Measurements from ENCODE around the gene ZNF737. TPM values are rescaled to one million over a fixed set of nuclear protein-coding genes. Genes with fewer than 3 reads are reported as not detected.

ZNF737 gene
- total and polyA plus RNA-seq, 10 of the 15 experiments (the other 5 are each of a cell fraction or from before 2014, with no cell fraction given), result 0.53 to 7.9 (median 4.4) TPM

GRCh38 chr19:20513189-20513904 lies 52.2 kb downstream of the ZNF737 start:
- Histone ChIP-seq H3K27me3 (replicated peaks in 1 of 2; ENCODE audit: control insufficient read depth in 2 of 2, insufficient read depth in 2 of 2, low read length in 1 of 2) (no peaks in the 10 kb centered on the region), H3K9ac (ENCODE audit: control insufficient read depth, insufficient read depth, low read length) (no peak overlapping the region), H3K4me2 (ENCODE audit: control insufficient read depth, insufficient read depth) (no peak overlapping the region), H3K36me3 (ENCODE audit: control insufficient read depth in 2 of 2, insufficient read depth in 2 of 2, low read length in 1 of 2) (no peaks in the 10 kb centered on the region), H4K20me1 (ENCODE audit: control insufficient read depth, insufficient read depth) (no peaks in the 10 kb centered on the region), H3K79me2 (ENCODE audit: control insufficient read depth, insufficient read depth, low read length) (no peaks in the 10 kb centered on the region), H2AFZ (ENCODE audit: control insufficient read depth, low read depth, low read length) (no peak overlapping the region), H3K27ac (ENCODE audit: control insufficient read depth, insufficient read depth) (no peak overlapping the region), H3K9me3 (replicated peaks; ENCODE audit: control insufficient read depth, insufficient read depth, low read length) (no peaks in the 10 kb centered on the region; the same call in 2 of the 3 replicates), H3K4me1 (ENCODE audit: control insufficient read depth, insufficient read depth, low read length) (no peaks in the 10 kb centered on the region), H3K4me3 (no peak overlapping the region)
- BruUV-seq (replicated peaks), result no TSS peak
- ChIA-PET RAD21 (ENCODE audit: unreplicated experiment) (interaction anchor here (1.1 kb wide), 1 partner anchor 144 kb away, joined by 3 read pairs; no protein-coding TSS in a partner anchor), CTCF (no interaction called here), POLR2A (no interaction called here), SMC1A (ENCODE audit: uncharacterized antibody, unreplicated experiment) (no interaction called here)
- intact Hi-C loops (cut with micrococcal nuclease; ENCODE audit: unreplicated experiment) (no loop called here), in situ Hi-C loops (cut with MboI) (no loop called here)
- WGBS (ENCODE audit: insufficient coverage, insufficient replicate concordance, low lambda C conversion rate, missing lambda C conversion rate), result 23% methylated on average over 5 of the region's 5 CpGs
- TF ChIP-seq TCF12 (IDR thresholded peaks at IDR 0.05; ENCODE audit: low read depth, low read length), result no peak
- no peak for TF ChIP-seq PML (IDR thresholded peaks at IDR 0.05; ENCODE audit: low read length)
- no peak for TF ChIP-seq BHLHE40 (IDR thresholded peaks at IDR 0.05; ENCODE audit: borderline replicate concordance in 1 of 2, low read depth in 2 of 2, low read length in 1 of 2)
- no peak for TF ChIP-seq SMAD1 (IDR thresholded peaks at IDR 0.05; ENCODE audit: low read depth, partially characterized antibody)
- TF ChIP-seq E2F8 (IDR thresholded peaks at IDR 0.05; ENCODE audit: low read depth, partially characterized antibody), result no peak
- no peak for TF ChIP-seq HCFC1 (IDR thresholded peaks at IDR 0.05; ENCODE audit: low read length)
- no peak for TF ChIP-seq MLLT1 (IDR thresholded peaks at IDR 0.05)
- no peak for TF ChIP-seq YBX1 (IDR thresholded peaks at IDR 0.05)
- TF ChIP-seq RFX5 (IDR thresholded peaks at IDR 0.05; ENCODE audit: low read depth, low read length), result no peak
- no peak for TF ChIP-seq NBN (IDR thresholded peaks at IDR 0.05)
- TF ChIP-seq PAX5 (IDR thresholded peaks at IDR 0.05; ENCODE audit: borderline replicate concordance, low read depth, low read length), result no peak
- no peak for TF ChIP-seq RB1 (IDR thresholded peaks at IDR 0.05; ENCODE audit: borderline replicate concordance)
- no peak for TF ChIP-seq TCF3 (IDR thresholded peaks at IDR 0.05; ENCODE audit: borderline replicate concordance, insufficient read depth, low read depth, low read length)
- no peak for TF ChIP-seq CREB1 (IDR thresholded peaks at IDR 0.05; ENCODE audit: low read depth)
- TF ChIP-seq ELK1 (IDR thresholded peaks at IDR 0.05; ENCODE audit: low read depth, low read length), result no peak
- no peak for TF ChIP-seq HDGF (IDR thresholded peaks at IDR 0.05)
- TF ChIP-seq IRF3 (IDR thresholded peaks at IDR 0.05), result no peak
- no peak for TF ChIP-seq SUPT20H (IDR thresholded peaks at IDR 0.05; ENCODE audit: borderline replicate concordance, control insufficient read depth, low read depth, low read length)
- no peak for DNase-seq (ENCODE audit: low read depth, low spot score)
- no peak for FAIRE-seq
- no peak for ATAC-seq

All from GM12878 (cell line).